Body of pancreas (tissue), 4 donors: ENCODE measurements around the gene IPO5.

Experiments used
- CTCF ChIP-seq, 7 experiments: fragments of 450-650 bp in 4 of 7; fragments of 200-600 bp in 3 of 7; sonication (generic) in 3 of 7; IDR thresholded peaks; one replicate each; pipeline ENCODE4 v1.5.1; 2016 to 2019; ENCODE audit warnings: antibody characterized with exemption in 7 of 7
- POLR2A ChIP-seq, 3 donors: fragments of 450-650 bp; IDR thresholded peaks; one replicate each; pipeline ENCODE4 v1.6.1; 2016; ENCODE audit warnings: antibody characterized with exemption in 3 of 3, mild to moderate bottlenecking in 2 of 3

- no peak for TF ChIP-seq POLR2A (IDR thresholded peaks at IDR 0.05)
- no peak for TF ChIP-seq CTCF (IDR thresholded peaks at IDR 0.05)
These were observed 13.8 kb downstream of the IPO5 start for GRCh38 chr13:97967226-97967625.
